ENCODE measurements around the gene MBP. TPM values are rescaled to one million over a fixed set of nuclear protein-coding genes. Genes with fewer than 3 reads are reported as not detected.
"Not testable (repeated sequence)": the region's sequence is repeated elsewhere in the genome, so short reads cannot be mapped to it uniquely, and the experiment has no call there.

Gene MBP
- total RNA-seq, 6 experiments from 2014 or later: 0.05 to 0.23 (median 0.12) TPM; not detected in 1

GRCh38 chr18:76994086-76994654 lies 138.4 kb downstream of the MBP start:
- Mint-ChIP-seq H3K36me3 (ENCODE audit: low read depth) (no peaks in the 10 kb centered on the region), H3K4me3 (no peak overlapping the region), H3K27me3 (ENCODE audit: insufficient read depth) (peaks cover 45% of the 10 kb centered on the region), H3K9me3 (no peaks in the 10 kb centered on the region; the same call in 1 of the 2 replicates), H3K4me1 (ENCODE audit: low read depth) (no peaks in the 10 kb centered on the region), H3K27ac (no peak overlapping the region)
- no peak for TF ChIP-seq CTCF (IDR thresholded peaks at IDR 0.05)
- DNase-seq: no peak

GRCh38 chr18:76993573-76993972 lies 139.0 kb downstream of the MBP start:
- TF ChIP-seq CTCF (IDR thresholded peaks at IDR 0.05): no peak
- no peaks in the 10 kb centered on the region for H3K36me3 Mint-ChIP-seq (ENCODE audit: low read depth)
- H3K27ac Mint-ChIP-seq: no peak overlapping the region
- no peak overlapping the region for H3K4me3 Mint-ChIP-seq
- no peaks in the 10 kb centered on the region for H3K4me1 Mint-ChIP-seq (ENCODE audit: low read depth)
- H3K27me3 Mint-ChIP-seq (ENCODE audit: insufficient read depth): peaks cover 45% of the 10 kb centered on the region
- no peak for DNase-seq
- H3K9me3 Mint-ChIP-seq: no peaks in the 10 kb centered on the region; the same call in 1 of the 2 replicates

- Mint-ChIP-seq H3K4me1 (ENCODE audit: low read depth) (no peaks in the 10 kb centered on the region), H3K27ac (no peak overlapping the region), H3K9me3 (no peaks in the 10 kb centered on the region; the same call in 1 of the 2 replicates), H3K27me3 (ENCODE audit: insufficient read depth) (peaks cover 51% of the 10 kb centered on the region), H3K4me3 (no peak overlapping the region), H3K36me3 (ENCODE audit: low read depth) (no peaks in the 10 kb centered on the region)
- DNase-seq: no peak
- TF ChIP-seq CTCF (IDR thresholded peaks at IDR 0.05): no peak
Measured at GRCh38 chr18:76993085-76993382, 139.5 kb downstream of the MBP start.

- no peaks in the 10 kb centered on the region for H3K36me3 Mint-ChIP-seq (ENCODE audit: low read depth)
Measured at GRCh38 chr18:76992226-76993084, 140.1 kb downstream of the MBP start.

GRCh38 chr18:76991021-76991688 lies 141.4 kb downstream of the MBP start:
- H3K4me1 Mint-ChIP-seq (ENCODE audit: low read depth): no peaks in the 10 kb centered on the region
- H3K9me3 Mint-ChIP-seq: no peaks in the 10 kb centered on the region; the same call in 1 of the 2 replicates
- no peaks in the 10 kb centered on the region for H3K36me3 Mint-ChIP-seq (ENCODE audit: low read depth)
- H3K4me3 Mint-ChIP-seq: no peak overlapping the region
- no peak overlapping the region for H3K27ac Mint-ChIP-seq
- no peak for DNase-seq
- no peak for TF ChIP-seq CTCF (IDR thresholded peaks at IDR 0.05)
- peaks cover 44% of the 10 kb centered on the region for H3K27me3 Mint-ChIP-seq (ENCODE audit: insufficient read depth)

More at GRCh38 chr18:76992226-76993084, 140.1 kb downstream of the MBP start:
- Mint-ChIP-seq H3K27ac (no peak overlapping the region), H3K4me1 (ENCODE audit: low read depth) (no peaks in the 10 kb centered on the region), H3K4me3 (no peak overlapping the region), H3K27me3 (ENCODE audit: insufficient read depth) (peaks cover 52% of the 10 kb centered on the region), H3K9me3 (no peaks in the 10 kb centered on the region; the same call in 1 of the 2 replicates)
- TF ChIP-seq CTCF (IDR thresholded peaks at IDR 0.05): no peak
- no peak for DNase-seq

- DNase-seq; H3K9me3 Mint-ChIP-seq; H3K4me1 Mint-ChIP-seq (ENCODE audit: low read depth); H3K36me3 Mint-ChIP-seq (ENCODE audit: low read depth); H3K4me3 Mint-ChIP-seq; H3K27ac Mint-ChIP-seq: not testable (repeated sequence)
- peaks cover 42% of the 10 kb centered on the region for H3K27me3 Mint-ChIP-seq (ENCODE audit: insufficient read depth)
Measured at GRCh38 chr18:76990343-76991020, 142.1 kb downstream of the MBP start.
